A673 (cell line): Measurements from ENCODE around the gene CTSS.

Source experiments
- CTCF ChIP-seq: fragments of 300-800, 200-600 bp; sonication (generic); conservative IDR thresholded peaks from 2 replicates; pipeline ENCODE4 v1.5.1; 2017; ENCODE audit warnings: low read depth, mild to moderate bottlenecking, antibody characterized with exemption, low read length, moderate library complexity, mixed read lengths
- EZH2 ChIP-seq: fragments of 200-600 bp; sonication (generic); IDR thresholded peaks from 2 replicates; pipeline ENCODE4 v1.6.1; 2017; ENCODE audit warnings: borderline replicate concordance, low read depth, mild to moderate bottlenecking, mixed read lengths, antibody characterized with exemption, low read length; ENCODE audit not compliant: poor library complexity, severe bottlenecking

DNA sequence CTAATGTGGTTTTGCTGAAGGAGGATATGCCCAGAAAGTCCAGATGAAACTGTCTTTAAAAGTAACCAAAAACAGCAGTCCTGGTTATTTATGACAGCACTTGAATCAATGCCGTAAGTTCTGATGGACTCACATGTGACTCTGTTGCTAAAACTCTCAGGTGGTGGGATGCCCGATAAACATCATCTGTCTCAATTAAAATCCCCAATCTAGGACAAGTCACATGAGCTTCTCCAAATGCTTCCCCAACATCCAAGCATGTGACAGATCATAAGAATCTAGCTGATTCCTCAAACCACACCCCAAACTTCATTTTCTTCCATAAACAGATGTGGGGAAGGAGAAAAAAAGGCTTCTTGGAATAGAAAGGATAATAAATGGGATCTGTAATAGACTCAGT, 43.3 kb upstream of the CTSS start:
- no peak for TF ChIP-seq CTCF
- TF ChIP-seq EZH2, result no peak
